ENCODE measurements around the gene PHAF1.
A peak's percentile ranks its signal among the peaks of the same experiment; 100 is the strongest.

The PHAF1 gene

DNA sequence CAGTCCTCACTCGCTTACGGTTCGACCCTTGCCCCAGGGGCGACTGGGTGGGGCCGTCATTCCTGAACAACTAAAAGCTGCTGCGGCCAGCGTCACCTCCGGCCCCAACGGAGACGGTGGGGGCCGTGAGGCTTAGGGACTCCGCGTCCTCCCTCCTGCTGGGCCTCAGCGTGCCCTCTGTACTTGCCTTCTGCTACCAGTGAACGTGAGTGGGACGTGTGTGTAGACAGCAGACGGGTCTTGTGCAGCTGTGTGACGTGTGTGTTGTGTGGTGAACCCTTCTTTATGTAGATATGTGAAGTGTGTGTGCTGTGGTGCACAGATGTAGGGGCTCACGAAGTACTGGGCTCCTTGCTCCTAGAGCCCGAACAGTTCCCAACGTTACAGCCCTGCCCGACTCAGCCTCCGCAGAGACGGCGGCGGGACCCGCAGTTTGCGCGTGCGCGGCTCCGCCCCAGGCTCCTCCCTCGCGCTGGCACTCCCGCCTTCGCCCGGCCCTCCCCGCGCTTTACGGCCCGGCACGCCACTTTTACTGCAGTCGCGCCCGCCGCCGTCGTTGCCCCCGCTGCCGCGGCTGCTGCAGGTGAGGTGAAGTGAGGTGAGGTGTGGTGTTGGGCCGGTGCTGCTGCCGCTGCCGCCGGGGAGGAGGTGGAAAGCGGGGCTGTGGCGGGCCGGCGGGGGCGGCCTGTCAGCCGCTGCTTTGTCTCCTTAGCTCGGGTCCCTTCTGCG, at the start of gene PHAF1:
Gene PHAF1 (plus strand): TSS at position 535 of the 729 bp plus-strand sequence. CDS start 235 bp downstream, outside the sequence.
- DNase-seq, result peak; percentile 64

DNA sequence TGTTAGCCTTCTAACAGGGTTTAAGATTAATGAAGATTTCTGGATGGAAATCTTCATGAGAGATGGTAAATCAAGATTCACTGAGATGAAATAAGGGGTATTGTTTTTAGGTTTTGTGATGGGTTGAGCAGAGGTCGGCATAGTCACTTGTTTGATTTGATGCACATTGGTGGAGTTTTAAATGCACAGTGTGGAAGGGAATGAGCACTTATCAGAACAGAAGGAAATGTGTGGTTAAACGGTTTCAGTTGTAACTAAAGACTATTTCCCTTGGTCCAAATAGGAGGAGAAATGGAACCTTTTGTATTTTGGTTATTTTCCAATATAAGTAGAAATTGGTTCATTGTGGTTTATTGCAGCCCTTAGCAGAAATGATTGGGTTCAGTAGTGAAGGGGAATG, 46.7 kb upstream of the PHAF1 start:
- DNase-seq, result no peak

DNA sequence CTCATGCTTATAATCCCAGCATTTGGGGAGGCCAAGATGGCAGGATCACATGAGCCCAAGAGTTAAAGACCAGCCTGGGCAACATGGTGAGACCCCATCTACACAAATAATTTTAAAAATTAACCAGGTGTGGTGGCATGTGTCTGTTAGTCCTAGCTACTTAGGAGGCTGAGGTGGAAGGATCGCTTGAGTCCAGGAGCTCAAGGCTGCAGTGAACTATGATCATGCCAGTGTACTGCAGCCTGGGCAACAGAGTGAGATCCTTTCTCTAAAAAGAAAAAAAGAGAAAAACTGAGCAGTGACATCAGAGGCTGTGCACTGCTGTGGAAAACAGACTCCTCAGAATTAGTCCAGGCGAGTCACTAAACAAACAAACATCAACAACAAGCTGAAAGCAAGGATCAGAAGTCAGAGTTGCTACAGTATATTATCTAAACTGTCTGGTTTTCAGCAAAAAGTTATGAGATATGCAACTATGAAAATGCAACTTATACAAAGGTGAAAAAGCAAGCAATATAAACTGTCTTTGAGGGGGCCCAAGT, 41.5 kb upstream of the PHAF1 start:
- DNase-seq, result no peak

DNA sequence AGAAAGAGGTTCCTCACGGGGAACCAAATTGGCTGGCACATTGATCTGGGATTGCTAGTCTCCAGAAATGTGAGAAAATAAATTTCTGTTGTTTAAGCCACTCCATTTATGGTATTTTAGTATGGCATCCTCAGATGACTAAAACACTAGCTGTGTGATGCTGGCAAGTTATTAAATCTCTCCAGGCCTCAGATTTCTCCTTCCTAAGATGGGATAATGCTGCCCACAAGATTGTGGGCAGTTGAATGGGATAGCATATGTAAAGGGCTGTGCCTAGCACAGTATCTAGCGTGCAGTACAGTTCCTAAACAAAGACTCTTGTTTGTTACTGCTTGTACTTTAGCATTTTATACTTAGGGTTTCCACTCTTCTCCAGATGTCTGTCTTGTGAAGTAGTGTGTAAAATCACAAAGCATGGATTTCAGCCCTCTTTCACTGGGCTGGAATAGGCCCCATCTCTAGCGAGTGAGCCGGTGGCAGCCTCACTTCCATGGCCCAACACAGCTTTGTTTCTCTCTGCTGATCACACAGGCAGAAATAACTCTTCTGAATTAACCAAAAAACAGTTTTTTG, 38.2 kb upstream of the PHAF1 start:
- DNase-seq, result no peak

DNA sequence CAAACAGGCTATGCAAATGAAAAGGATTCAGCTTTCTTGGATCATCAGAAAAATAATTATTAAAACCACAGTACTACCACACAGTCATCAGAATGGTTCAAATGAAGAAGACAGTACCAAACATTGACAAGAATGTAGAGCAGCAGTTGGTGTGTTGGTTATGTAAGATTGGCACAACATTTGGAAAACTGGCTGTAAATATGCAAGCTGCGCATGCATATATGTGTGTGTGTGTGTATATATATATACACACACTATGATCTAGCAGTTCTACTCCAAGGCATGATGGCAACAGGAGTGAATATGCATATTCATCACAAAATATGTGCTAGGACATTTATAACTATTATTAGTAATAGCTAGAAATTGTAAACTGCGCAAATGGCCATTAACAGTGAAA, 34.4 kb upstream of the PHAF1 start:
- DNase-seq, result no peak

DNA sequence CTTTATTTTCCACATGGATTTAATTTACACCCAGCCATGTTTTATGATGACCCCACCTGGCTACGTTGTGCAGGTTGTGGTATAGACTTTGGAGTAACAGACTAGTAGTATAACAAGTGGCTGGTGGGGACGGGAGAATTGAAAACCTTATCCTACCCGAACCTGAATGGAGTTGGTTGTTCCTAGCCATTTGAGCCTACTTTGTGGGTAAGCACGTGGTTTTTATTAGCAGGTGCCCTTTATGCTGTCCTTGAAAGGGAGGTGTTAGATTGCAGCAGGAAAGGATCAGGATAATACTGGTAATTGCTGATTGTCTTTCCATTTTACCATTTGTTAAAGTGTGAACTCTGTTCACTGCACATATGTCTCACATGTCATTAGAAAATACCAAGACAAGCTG, 31.9 kb upstream of the PHAF1 start:
- DNase-seq, result no peak

DNA sequence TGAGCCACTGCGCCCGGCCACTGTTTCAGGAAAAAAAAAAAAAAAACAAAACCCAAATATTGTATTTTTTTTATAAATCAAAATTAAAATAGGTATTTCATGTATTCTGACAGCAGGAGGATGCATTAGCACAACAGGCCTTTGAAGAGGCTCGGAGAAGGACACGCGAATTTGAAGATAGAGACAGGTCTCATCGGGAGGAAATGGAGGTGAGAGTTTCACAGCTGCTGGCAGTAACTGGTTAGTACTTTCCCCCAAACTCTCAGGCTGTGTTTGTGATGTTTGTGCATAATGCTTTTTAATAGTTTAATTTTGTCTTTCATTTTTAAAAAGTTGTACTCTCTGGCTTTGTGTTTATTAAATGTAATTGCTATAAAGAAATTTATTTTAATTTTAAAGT, 27.6 kb upstream of the PHAF1 start:
- DNase-seq, result no peak

DNA sequence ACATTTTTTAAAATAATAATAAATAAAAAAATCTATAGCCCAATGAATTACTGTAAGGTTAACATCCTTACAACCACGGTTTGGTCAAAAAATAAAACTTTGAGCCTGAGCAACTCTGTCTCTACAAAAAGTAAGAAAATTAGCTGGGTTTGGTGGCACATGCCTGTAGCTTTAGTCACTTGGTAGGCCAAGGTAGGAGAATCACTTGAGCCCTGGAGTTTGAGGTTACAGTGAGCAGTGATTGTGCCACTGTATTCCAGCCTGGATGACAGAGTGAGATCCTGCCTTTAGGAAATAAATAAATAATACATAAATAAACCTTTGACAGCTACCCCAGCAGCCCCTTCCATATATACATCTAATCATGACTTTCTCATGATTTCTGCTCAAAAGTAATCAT, 26.9 kb upstream of the PHAF1 start:
- no peak for DNase-seq

DNA sequence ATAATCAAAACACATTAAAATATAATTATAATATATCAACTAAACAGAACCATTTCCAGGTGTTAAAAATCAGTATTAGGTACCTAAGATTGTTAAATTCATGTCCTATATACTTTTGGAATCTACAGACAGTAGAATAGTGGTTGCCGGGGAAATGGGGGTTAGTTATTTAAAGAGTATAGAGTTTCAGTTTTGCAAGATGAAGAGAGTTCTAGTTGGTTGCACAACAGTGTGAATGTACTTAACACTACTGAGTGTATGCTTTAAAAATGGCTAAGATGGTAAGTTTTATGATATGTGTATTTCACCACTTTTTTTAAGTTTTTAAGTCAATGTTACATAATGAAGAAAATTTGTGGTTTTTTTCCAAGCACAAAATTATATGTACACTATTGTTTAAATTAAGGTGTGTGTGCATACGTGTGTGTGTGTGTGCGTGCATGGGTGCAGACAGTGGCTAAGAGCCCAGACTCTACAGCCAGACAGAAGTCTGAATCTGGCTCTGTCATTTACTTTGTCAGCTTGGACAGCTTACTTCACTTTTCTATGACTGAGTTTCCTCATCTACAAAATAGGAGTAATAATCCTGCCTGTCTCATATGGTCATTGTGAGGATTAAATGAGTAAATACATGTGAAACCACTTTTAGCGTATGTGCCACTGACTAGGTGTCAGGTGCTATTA, 25.3 kb upstream of the PHAF1 start:
- no peak for DNase-seq

DNA sequence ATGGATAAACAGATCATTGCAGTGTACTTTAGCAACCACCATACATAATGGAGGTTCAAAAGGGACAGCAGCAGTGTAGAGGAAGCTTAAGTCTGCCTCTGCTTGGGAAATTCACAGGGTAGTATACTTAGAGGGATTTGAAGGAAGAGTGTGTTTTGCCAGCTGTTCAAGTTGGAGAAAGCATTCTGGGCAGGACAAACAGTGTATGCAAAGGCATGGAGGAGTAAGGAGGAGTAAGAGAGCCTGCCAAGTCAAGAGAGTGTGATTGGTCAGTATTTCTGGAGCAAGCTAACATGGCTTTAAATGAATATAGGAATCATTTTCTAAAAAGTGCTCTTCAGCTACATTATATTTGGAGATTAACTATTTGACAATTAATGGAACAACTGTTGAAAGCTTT, 22.9 kb upstream of the PHAF1 start:
- DNase-seq, result no peak

DNA sequence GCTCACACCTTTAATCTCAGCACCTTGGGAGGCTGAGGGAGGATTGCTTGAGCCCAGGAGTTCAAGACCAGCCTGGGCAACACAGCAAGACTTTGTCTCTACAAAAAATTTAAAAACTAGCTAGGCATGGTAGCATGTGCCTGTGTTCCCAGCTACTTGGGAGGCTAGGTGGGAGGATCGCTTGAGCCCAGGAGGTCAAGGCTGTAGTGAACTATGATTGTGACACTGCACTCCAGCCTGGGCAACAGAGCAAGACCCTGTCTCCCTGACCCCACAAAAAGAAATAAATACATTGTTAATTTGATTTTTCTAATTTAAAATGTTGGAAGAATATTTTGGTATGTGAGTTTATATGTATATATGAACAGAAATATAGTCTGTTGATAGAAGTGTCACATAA, 22.4 kb upstream of the PHAF1 start:
- DNase-seq, result no peak

DNA sequence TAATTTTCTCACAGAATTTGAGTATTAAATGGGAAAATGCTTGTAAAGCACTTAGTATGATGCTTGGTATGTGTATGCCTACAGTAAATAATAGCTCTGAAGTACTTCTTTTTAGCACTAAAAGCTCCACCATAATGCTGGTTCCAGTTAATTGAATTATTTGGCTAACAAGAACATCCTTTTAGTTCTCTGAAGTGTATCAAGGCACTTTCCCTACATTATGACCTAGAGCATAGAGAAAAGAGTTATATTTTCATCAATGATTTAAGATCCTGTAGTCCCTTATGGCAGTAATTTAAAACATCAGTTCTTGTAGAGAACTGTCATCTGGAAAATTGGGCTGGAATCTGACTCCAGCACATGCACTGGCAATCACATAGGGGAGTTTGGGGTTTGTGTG, 21.9 kb upstream of the PHAF1 start:
- DNase-seq, result no peak

DNA sequence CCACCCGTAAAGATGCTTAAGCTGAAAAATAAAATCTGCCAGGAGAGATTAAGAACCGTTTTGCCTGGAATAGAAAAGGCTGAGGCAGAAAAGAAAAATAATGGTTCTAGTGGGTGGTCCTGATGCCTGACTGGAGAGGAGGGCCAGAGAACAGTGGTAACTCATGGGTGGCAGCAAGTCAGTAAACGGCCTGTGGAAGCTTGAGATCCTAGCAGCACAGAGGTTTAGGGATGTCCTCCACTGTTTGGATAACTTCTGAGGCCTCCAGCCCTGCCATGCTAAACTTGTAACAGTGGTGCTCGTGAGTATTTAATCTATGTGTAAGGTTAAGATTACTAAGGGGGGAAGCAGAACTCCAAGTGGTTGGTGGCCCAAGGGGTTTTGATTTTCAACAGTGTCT, 21.2 kb upstream of the PHAF1 start:
- DNase-seq, result no peak

DNA sequence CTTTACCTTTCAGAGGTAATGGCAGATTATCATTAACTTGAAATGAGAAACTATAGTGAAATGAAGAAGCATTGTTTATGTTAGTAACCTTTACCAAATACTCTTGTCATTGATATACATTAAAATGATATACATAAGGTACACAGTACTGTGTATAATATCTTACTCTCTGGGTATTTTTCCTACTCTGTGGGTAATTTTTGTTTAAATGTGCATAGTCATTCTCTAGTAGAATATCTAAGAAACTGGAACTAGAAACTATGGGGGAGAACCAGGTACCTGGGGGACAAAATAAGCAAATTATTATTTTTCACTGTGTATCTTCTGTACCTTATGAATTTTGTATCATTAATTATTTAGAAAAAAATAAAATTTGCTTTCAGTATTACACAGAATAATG, 20.6 kb upstream of the PHAF1 start:
- no peak for DNase-seq

DNA sequence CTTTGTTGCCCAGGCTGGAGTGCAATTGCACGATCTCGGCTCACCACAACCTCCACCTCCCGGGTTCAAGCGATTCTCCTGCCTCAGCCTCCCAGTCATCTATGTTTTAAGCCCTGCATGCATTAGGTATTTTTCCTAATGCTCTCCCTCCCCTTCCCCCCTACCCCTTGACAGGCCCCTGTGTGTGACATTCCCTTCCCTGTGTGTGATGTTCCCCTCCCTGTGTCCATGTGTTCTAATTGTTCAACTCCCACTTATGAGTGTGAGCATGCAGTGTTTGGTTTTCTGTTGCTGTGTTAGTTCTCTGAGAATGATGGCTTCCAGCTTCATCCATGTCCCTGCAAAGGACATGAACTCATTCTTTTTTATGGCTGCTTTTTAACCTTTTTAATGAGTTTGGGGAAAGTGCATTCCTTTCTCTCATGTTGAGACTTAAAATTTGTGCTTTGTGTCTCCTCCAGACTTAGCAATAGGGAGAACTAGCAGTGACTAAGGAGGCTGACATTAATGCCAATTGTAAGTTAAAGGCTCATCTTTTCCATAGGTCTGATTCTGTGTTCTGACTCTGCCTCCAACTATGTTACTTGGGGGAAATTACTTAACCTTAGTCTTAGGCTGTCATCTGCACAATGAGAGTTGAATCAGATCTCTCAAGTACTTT, 17.7 kb upstream of the PHAF1 start:
- no peak for DNase-seq

DNA sequence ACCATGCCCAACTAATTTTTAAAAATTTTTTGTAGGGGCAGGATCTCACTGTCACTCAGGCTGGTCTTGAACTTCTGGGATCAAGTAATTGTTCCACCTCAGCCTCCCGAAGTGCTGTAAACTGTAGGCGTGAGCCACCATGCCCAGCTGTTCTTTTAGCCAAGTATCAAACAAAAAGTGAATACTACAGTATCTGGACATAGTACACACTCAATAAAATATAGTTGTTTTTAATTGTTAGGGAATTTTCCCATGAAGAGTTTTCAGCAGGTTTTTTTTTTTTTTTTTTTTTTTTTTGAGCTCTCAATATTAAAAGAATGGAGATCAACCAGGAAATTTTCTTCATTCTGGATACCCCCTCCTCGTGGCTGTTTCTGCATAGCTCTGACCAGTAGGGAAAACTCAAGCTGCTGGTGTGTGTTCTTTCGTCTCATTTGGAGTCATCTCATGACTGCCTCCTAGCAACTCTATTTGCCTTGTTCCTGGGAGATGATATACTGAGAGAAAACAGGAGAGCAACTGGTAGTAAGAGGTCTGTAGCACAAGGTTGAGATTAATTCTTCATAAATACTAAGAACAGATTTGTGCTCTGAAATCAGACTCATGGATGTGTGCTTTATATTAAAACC, 16.5 kb upstream of the PHAF1 start:
- no peak for DNase-seq

DNA sequence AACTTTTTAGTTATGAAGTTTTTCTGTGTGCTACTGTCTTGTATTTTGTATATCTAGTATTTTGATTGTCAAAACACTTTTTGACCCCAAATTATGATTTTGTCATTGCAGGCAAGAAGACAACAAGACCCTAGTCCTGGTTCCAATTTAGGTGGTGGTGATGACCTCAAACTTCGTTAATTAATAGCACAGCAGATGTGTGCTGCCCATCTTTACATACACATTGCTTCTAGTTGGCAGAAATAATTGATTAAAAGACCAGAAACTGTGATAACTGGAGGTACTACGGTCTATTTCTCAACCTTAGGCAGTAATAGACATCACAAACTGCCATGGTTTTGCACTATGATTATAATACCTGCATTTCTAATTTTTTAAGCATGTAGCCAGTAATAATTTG, 11.1 kb upstream of the PHAF1 start:
- no peak for DNase-seq

DNA sequence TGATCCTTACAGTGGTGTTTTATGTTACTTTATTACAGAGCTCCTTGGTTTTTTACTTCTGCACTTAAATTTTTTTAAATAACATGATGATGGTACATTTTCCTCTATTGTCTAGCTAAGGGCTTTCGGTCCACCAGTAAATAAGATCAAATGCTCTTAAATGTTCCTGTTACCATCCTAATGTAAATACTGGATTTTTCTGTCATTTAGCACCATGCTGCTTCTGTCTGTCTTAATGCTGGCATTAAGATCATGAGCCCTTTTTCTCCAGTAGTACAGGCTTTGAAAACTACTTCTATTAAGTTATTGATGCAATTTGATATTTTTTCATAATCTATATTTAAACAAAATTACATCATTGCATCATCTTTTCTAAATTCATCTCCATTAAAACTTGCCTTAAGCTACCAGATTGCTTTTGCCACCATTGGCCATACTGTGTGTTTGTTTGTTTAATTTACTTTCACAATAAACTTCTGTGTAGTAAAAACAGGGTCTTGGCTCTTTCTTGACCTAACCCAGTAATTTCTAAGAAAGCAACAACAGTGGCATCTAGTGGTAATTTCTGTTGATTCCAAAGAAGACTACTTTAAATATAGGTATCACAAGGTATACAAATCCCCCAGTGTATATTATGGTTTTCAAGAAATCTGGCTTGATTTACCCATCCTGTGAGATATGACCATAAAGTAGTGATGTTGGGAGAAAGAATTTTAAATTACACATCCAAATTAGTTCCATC, 9.0 kb upstream of the PHAF1 start:
- DNase-seq, result no peak

DNA sequence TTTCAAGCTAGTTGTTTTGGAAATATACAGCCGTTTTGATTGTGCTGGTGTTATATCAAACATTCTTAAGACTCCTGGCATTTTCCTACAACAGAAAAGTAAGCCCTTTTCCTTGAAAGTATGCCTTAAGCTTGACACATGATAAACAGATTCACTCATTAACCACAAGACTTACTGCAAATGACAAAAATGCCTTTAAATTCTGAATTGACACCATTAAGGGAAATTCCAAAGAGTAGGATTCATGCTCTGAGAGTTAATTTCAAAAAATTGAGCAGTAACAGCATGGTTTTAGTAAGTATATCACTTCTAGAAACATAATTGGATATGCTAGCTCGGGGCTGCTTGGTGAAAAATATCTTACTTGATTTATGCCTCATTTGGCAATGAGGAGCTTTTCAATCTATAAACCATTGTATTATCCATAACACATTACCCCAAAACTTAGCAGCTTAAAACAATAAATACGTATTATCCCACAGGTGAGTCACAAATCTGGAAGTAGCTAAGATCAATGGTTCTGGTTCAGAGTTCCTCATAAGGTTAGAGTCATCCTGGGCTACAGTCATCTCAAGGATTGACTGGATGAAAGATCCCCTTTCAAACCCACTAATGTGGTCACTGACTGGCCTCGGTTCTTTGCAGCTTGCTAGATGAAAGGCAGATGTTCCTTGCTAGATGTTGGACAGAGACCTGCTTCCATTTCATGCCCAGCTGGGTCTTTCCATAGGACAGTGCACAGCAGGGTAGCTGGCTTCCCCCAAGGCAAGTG, 8.2 kb upstream of the PHAF1 start:
- DNase-seq, result no peak

DNA sequence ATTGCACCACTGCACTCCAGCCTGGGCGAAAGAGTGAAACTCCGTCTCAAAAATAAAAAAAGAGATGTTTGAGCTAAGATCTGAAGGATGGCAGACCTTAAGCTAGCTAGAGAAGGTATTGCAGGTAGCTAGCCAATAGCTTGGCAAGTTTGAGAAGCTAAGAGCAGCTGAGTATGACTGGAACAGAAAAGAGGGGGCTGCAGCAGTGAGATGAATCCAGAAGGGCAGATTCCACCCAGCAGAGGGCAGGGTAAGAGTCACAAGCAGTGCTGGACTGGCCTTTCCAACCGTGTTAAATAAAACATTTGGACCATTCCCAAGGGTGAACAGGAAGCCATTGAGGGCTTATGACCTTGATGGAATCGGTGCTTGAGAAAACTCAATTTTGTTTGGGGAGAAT, 5.7 kb upstream of the PHAF1 start:
- DNase-seq, result no peak

DNA sequence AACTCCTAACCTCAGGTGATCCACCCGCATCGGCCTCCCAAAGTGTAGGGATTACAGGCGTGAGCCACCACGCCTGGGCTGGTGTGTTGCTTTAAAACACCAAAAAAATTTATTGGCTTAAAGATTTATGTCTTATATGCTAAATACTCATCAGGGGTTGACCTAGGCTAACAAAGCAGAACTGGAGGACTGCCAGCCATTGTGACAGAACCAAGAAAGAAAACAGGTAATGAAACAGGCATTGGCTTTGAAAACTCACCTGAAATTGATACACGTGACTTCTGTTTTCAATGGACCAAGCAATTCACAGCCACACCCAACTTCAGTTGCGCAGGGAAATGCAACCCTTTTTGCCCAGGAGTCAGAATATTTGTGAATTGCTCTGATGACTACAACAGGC, 4.9 kb upstream of the PHAF1 start:
- no peak for DNase-seq

DNA sequence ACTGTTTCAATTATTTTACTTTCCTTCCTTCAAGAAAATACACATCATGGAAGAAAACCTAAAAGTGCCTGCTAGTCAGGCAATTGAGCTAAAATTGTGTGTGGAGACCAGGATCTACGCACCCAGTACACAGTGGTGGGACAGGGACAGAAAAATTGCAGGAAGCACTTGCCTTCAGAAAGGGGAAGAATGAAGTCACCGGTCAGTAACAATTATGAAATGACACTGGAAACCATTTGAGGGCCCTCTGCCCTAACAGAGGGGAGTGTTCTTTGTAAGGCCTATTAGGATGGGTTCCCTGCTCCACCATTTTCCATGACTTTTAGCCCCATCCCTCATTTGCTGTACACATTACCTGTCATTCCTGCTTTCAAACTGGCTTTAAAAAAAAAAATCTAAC, 4.5 kb upstream of the PHAF1 start:
- no peak for DNase-seq
